NCI-H446 (cell line): ENCODE data around the gene MAIP1.
"Not testable (repeated sequence)": the region's sequence is repeated elsewhere in the genome, so short reads cannot be mapped to it uniquely, and the experiment has no call there.

Source experiments
- DNase-seq, 2 experiments: peaks; one replicate each; lab custom pipeline; 2025; lab: John Stamatoyannopoulos, UW

MAIP1 gene, protein sequence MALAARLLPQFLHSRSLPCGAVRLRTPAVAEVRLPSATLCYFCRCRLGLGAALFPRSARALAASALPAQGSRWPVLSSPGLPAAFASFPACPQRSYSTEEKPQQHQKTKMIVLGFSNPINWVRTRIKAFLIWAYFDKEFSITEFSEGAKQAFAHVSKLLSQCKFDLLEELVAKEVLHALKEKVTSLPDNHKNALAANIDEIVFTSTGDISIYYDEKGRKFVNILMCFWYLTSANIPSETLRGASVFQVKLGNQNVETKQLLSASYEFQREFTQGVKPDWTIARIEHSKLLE

DNA sequence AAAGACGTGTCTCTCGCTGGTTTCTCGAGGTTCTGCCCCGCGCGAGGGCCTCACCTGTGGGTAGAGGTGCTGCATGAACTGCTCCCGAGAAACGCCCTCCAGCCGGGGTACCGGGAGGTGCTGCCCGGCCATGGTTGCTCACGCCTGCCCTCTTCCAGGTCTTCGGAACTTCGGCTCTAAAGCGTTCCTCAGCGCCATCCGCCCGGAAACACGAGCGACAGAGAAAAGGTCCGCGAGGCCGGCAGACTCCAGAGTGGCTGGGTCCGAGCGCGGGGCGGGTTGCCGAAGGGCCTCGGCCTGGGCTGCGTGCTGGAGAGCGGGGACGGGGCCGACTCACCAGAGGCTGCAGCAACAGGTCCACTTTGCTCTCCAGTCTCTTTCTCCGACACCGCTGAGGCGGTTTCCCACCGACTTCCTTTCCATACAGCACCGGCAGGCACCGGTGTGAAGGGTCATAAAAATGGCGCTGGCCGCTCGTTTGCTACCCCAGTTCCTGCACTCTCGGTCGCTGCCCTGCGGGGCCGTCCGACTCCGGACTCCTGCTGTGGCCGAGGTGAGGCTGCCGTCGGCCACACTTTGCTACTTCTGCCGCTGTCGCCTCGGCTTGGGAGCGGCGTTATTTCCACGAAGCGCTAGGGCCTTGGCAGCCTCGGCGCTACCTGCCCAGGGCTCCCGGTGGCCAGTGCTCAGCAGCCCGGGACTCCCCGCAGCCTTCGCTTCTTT lies at the start of gene MAIP1, which contains the start of gene TYW5:
Gene MAIP1 (plus strand): TSS at position 244 of the 723 bp plus-strand sequence. CDS start 217 bp downstream, at position 461.
Gene TYW5 (minus strand): TSS at position 153 of the 723 bp plus-strand sequence. CDS start 21 bp downstream, at position 132.
- DNase-seq, result peak; percentile 40 to 87

DNA sequence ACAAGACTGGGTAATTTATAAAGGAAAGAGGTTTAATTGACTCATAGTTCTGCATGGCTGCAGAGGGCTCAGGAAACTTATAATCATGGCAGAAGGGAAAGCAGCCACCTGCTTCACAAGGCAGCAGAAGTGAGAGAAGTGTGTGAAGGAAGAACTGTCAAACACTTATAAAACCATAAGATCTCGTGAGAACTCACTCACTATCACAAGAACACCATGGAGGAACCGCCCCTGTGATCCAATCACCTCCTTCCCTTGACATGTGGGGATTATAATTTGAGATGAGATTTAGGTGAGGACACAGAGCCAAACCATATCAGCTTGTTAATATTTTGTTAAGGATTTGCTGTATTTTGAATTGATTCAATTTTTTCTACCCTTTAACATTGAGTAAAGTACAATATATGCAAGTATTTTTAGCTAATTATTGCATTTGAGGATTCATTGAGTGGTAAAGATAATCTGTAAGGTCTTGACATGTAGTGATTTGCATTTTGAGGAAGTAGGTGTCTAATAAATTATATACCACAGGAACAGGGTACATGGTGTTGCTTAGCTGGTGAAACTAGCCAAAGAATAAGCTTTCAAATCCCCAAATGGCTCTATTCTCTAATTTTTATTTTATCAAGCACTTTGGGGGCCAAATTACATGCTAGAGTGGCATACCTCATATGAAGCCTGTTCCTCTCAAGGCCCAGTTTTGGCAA lies 48.2 kb upstream of the MAIP1 start:
- no peak for DNase-seq

DNA sequence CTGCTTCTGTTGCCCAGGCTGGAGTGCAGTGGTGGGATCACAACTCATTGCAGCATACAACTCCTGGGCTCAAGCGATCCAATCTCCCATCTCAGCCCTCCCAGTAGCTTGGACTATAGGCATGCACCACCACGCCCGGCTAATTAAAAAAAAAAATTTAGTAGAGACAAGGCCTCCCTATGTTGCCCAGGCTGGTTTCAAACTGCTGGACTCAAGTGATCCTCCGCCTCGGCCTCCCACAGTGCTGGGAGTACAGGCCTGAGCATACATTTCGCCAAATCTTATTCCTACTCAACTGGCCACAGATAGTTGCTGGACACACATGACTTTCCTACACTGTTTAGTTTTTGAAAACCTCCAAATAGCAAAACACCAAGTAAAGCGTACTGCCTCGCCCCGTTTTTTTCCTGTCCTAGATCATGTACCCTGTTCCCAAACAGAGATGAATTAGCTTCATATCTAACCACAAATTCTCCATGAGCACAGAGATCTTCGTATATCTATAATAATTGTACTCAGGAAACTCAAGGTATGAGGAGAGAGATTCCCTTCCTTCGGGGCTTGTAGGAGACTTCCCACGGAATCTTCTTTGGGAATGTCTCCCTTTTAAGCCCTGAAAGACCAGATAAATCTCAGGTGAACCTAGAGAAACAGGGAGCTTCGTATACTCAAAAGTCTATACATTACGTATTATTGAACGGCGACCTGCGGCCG lies 44.9 kb upstream of the MAIP1 start:
- no peak for DNase-seq

DNA sequence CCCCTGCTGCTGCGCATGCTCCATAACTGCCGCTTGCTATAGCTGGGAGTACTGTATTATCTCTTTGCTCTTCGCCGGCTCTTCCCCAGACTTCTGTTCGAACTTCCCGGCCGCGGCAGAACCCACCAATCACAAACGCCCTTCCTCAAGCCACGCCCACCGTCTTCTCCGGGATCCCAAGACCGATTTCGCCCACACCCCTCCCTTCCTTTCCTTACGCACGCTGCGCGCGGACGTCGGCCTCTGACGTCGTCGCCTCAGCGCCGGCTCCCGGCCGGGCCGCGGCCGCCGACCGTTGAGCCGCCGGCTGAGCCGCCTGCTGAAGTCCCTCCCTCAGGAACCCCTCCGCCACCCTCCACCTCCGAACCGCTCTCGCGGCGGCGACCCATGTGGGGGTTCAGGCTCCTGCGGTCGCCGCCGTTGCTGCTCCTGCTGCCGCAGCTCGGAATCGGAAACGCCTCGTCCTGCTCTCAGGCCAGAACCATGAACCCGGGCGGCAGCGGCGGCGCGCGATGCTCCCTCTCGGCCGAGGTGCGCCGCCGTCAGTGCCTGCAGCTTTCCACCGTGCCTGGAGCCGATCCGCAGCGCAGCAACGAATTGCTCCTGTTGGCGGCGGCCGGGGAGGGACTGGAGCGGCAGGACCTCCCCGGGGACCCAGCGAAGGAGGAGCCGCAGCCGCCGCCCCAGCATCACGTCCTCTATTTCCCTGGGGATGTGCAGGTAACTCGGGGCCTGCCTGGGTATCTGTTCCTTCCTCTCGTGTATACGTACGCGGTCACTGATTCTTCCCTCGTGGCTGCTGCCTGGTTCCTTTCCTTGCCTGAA lies 44.1 kb upstream of the MAIP1 start, which contains the start of gene C2orf69:
Gene C2orf69 (plus strand): TSS at position 242 of the 825 bp plus-strand sequence. CDS start 146 bp downstream, at position 388.
- DNase-seq, result peak; percentile 92 to 97

DNA sequence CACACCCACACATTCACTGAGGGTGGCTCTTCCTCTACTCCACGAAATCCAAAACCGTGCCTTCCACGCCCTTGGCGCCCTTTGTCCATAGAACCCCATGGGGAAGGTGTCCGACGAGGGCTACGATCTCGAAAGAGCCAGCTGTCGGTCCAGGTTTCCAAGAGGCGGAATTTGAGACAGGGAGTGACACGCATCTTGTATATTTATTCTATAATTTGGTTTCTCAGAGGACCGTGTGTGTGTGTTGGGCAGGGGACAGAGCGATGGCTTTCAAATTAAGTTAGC lies 43.6 kb upstream of the MAIP1 start:
- DNase-seq, result peak in 1 of 2 experiments; percentile 36

DNA sequence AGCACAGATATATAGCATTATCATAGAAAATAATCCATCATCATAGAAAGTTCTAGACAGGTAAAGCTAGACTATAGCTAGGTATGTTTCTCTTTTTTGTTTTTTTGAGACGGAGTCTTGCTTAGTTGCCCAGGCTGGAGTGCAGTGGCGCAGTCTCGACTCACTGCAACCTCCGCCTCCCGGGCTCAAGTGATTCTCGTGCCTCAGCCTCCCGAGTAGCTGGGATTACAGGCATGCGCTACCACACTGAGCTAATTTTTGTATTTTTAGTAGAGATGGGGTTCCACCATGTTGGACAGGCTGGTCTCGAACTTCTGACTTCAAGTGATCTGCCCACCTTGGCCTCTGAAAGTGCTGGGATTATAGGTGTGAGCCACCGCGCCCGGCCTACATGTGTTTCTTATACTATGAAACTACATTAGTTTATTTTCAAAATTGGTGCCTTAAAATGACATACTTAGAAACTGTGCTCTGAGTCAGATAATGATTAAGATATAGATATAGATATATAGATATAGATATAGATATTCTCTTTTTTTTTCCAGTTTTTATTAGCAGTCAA lies 42.7 kb upstream of the MAIP1 start:
- not testable (repeated sequence) for DNase-seq

DNA sequence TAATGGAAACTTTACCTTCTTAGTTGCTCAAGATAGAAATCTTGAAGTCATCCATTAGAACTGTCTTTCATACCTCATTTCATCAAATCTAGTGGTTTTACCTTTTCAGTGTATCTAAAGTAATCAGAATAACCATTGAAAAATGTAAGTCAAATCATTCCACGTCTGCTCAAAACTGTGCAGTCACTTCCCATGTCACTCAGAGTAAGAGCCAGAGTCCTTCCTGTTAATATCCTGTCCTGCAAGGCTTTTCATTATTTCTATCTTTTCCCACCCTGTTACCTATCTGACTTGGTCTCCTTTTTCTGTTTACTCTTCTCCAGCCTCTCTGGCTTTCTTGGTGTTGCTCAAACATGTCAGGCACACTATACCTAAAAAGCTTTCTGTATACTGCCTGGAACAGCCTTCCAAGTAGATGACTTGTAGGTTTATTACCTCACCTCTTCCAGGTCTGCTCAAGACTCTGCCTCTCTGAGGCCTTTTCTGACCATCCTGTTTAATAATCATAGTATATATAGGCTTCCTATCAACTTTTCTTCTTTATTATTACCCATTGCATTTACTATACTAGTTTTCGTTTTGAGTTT lies 40.9 kb upstream of the MAIP1 start:
- no peak for DNase-seq

DNA sequence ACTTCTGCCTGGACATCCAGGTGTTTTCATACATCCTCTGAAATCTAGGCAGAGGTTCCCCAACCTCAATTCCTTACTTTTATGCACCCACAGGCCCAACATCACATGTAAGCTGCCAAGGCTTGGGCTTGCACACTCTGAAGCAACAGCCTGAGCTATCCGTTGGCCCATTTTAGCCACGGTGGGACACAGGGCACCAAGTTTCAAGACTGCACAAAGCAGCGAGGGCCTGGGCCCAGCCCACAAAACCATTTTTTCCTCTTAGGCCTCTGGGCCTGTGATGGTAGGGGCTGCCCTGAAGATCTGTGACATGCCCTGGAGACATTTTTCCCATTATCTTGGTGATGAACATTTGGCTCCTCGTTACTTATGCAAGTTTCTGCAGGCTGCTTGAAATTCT lies 38.4 kb upstream of the MAIP1 start:
- no peak for DNase-seq

DNA sequence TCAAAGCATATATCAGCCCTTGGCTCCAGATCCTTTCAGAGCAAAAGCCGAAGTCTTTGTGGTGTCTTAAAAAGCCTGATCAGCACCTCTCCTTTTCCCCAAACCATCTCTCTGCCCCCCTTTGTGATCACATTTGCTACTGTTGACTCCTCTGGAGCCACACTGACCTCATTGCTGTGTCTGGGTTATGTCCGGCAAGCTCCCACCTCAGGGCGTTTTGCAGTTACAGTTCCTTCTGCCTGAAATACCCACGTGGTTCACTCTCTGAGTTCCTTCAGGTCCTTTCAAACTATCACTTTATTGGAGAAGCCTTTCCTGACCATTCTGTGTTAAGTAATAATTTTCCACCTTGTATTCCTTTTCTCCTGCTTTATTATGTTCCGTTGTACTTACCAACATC lies 32.5 kb upstream of the MAIP1 start:
- DNase-seq, result no peak

DNA sequence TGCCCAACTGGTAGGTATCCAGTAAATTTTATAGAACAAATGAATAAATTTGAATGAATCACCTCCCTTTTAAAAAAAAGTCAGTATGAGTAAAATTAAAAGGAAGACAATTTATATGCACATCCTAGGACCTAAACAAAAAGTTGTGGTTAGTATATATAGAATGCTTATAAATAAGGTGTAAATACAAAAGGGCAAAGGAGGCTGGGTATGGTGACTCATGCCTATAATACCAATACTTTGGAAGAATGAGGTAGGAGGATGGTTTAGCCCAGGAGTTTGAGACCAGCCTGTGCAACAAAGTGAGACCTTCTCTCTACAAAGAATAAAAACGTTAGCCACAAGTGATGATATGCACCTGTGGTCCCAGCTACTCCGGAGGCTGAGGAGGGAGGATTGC lies 31.5 kb upstream of the MAIP1 start:
- no peak for DNase-seq

DNA sequence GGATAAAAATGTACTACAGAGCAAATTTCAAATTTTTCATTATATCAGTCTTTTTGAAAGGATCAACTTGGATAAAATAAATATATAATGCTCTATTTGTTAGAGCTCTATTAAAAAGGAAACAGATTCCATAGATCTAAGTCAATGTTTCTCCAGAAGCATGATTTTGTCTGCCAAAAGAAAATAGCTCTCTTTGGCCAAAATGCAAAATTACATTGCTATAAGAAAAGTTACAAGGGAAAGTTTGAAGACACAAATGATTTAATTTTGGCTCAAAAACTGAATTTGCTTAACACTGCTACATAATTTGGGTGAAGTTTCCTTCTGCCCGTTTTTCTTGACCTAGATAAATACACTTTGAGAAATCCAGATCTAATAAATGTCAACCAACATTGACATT lies 28.6 kb upstream of the MAIP1 start:
- no peak for DNase-seq

DNA sequence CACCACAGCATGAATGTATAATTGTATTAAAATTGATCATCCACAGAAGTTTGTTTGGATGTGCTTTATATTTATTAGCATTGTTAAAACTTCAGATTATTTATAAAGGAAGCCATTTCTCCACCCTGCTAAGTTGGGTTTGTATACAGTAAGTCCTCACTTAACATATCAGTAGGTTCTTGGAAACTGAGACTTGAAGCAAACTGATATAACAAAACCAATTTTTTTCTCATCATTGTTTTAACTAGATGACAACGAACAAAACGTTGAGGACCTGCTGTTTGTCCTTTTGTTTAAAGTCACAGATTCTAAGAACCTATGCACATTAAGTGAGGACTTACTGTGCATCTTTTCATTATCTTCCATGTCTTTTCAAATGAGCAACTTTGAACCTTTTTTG lies 27.2 kb upstream of the MAIP1 start:
- DNase-seq, result no peak

DNA sequence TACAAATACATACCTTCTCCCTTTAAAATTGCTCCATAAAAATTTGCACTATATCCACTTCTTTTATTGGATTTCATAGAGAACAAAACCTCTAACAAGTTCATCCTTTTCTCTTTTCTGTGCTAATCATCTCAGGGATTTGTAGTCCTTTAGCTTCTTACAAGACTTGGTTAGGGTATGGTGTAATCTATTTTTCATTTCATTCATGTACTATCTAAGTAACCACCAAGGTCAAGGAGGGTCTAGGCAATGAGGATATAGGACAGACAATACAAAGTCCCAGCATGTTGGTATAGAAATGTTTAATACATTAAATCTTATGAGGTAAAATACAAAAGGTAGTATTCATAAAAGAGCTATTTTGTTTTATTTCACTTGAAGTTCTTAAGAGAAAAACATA lies 26.8 kb upstream of the MAIP1 start:
- no peak for DNase-seq

DNA sequence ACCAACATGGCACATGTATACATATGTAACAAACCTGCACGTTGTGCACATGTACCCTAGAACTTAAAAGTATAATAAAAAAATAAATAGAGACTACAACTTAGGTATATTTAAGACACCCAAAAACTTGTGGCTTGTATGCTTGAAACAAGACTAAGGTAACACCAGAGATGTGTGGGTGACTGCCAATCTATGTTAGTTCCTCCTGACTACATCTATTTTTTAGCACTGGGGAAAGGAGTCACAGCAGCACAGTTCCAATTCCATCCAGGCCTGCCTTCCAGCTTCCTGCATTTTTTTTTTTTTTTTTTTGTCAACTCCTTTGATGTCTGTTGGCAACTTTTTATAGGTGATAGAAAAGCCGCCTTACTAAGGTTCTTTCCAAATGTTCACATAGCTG lies 26.1 kb upstream of the MAIP1 start:
- DNase-seq, result no peak

DNA sequence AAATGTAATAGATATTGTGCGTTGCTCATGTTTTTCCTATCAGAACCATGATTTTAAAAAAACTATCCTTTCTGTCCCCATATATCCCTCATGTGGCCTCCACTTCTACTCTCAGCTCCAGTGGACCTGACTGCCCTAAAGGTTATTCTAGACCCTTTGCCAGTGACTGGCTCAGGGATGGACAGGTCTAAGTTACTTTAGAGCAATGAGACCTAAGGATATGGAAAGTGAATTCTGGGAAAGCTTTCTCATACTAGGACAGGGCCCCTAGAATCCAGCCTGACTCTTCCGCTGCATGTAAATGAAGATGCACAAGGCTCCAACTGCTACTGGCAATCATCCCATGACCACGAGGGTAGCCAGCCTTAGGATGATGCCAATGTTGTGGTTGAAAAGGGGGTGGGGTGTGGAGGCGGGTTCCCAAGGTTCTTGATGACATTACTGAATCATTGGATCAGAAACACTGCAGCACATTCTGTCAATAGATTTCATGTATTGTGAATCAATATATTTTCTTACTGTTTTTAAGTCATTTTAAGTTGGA lies 23.0 kb upstream of the MAIP1 start:
- peak in 1 of 2 experiments; percentile 34 for DNase-seq

DNA sequence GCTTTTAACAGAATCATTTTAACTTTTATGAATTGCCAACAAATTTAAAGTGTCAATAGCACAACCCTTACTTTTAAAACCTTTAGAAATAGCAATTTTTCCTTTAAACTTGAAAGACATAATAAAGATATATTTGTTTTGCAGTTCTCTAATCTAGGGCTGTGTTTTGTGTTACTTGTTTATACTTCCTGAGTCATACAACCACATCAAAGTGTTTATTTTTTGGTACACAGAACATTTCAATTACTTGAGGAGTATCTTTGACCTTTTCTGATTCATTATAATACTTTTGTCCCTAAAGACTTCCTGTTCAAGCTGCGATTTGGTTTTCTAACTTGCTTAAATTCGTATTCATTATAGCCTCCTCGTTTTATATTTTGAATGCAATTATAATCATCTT lies 21.9 kb upstream of the MAIP1 start:
- no peak for DNase-seq

DNA sequence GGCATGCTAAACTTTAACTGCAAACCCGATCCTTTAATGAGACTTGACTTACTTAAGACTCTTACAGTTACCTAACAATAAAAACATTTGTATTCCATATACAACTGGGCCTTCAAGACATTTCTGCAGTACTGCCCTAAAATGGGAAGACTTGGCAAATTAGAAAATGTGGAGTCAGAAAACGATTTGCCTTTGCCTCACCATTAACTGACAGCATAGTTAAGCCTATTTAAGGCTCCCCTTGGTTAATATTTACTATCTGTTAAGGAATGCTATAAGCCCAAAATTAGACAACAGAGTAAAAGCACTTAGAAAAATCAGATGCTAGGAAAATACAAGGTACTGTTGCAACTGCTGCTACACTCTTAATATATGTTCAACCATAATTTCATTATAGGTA lies 18.8 kb upstream of the MAIP1 start:
- DNase-seq, result no peak

DNA sequence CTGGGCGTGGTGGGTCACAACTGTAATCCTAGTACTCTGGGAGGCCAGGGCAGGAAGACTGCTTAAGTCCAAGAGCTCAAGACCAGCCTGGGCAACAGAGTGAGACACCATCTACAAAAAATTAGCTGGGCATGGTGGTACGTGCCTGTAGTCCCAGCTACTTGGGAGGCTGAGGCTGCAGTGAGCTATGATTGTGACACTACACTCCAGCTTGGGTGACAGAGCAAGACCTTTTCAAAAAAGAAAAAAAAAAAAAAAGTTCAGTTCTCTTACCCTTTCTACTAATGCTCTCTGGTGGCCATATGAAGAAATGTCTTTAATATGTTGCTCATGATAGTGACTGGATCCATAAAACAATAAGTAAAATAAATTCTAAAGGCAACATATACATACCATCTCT lies 15.0 kb upstream of the MAIP1 start:
- peak in 1 of 2 experiments; percentile 10 for DNase-seq

DNA sequence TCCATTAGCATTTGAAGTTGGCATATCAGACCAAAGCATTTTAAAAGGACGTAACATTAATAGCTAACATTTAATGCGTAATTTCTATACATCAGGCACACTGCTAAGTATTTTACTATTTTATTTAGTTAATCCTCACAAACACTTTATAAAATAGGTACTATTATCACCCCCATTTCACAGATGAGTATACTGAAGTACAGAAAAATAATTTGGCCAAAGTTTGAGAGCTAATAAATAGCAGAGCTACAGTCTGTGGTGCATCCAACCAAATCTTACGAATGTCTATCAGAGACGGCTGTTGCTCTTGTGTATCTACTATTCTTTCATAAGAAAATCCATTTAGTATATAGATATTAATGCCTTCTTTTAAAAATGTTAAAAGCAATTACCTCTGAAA lies 12.0 kb upstream of the MAIP1 start:
- no peak for DNase-seq

DNA sequence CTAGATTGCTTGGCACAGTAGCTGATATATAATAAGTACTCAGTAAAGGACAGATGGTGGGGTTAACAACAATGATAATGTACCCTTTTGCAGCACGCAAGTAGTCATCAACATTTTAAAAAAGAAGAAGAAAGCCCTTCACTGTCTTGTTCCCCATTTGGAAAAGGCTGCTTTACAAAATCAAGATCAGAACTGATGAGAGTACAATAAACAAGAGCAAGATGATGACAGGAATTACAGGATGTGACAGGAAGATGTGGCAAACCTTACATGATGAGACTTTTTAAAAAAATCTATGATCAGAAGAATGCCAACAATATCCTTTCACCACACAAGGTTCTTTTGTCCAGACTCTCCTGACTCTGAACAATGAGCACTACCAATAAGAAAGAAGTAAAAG lies 9.2 kb upstream of the MAIP1 start:
- DNase-seq, result no peak
